Measurements from ENCODE around the gene MAD1L1. TPM values are rescaled to one million over a fixed set of nuclear protein-coding genes. Genes with fewer than 3 reads are reported as not detected.

Gene MAD1L1
- total and polyA plus RNA-seq, 4 donors: 12.8 to 20.7 (median 16.5) TPM

DNA sequence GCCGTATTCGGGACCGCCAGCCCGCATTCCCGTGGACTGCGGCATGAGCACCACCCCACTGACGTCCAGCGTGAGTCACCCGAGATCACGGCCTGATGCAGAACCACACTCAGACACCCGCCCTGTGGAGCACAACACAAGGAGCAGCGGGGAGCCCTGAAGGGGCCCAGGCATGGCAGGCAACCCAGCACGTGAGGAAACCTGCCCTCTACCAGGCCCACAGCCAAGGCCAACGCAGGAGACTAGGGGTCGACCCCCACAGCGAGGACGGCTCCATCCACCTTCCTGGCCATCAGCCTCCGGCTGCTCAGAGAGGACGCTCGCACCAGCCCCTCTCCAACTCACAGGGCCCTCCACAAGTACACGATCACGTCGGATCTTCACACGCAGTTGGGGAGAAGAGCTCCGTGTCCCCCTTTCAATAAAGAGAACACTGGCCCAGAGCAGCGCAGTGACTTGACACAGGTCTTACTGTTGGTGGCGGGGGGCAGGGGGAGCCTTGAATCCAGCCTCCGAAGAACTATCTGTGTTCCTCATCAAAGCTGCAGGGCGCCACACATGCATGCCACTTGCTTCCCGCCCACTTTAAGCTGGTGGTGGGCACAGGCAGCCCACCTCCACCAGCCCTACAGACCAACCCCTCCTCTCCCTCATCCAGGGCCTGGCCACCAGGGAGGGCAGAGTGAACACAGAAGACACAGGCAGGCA, 22.0 kb downstream of the MAD1L1 start:
- no peak overlapping the region for H3K4me3 ChIP-seq (ENCODE audit: low read depth in 1 of 3, low read length in 3 of 3)
- H3K27me3 ChIP-seq (ENCODE audit: control insufficient read depth in 4 of 4, insufficient read depth in 4 of 4, low read length in 3 of 4): no peaks in the 10 kb centered on the region
- no peaks in the 10 kb centered on the region for H3K4me1 ChIP-seq (ENCODE audit: control insufficient read depth in 4 of 4, insufficient read depth in 4 of 4, low read length in 3 of 4)
- no peaks in the 10 kb centered on the region for H3K9me3 ChIP-seq (ENCODE audit: control insufficient read depth in 4 of 4, low read length in 3 of 4)
- peaks cover 3 to 50% (median 15%) of the 10 kb centered on the region in 4 donors for H3K36me3 ChIP-seq (ENCODE audit: control insufficient read depth in 4 of 4, insufficient read depth in 3 of 4, low read depth in 1 of 4, low read length in 3 of 4)
- DNase-seq (ENCODE audit: low spot score): no peak
- 96% methylated on average over 30 of the region's 30 CpGs for WGBS
- no peak overlapping the region for H3K27ac ChIP-seq (ENCODE audit: low read depth in 1 of 2, low read length in 2 of 2)
- H3K9ac ChIP-seq (ENCODE audit: low read depth in 1 of 2, low read length in 2 of 2): no peak overlapping the region
- no peak for TF ChIP-seq HNF4A (conservative IDR thresholded peaks at IDR 0.05)
- TF ChIP-seq RAD21 (IDR thresholded peaks at IDR 0.05): no peak
- TF ChIP-seq RXRA (IDR thresholded peaks at IDR 0.05): no peak
- TF ChIP-seq HNF4G (IDR thresholded peaks at IDR 0.05): no peak
- no peak for TF ChIP-seq GABPA (IDR thresholded peaks at IDR 0.05 in 1 of 2, conservative IDR thresholded peaks at IDR 0.05 in 1 of 2)
- no peak for TF ChIP-seq ATF3 (IDR thresholded peaks at IDR 0.05)
- TF ChIP-seq CTCF (IDR thresholded peaks at IDR 0.05; ENCODE audit: low read depth, low read length, missing input control): no peak

DNA sequence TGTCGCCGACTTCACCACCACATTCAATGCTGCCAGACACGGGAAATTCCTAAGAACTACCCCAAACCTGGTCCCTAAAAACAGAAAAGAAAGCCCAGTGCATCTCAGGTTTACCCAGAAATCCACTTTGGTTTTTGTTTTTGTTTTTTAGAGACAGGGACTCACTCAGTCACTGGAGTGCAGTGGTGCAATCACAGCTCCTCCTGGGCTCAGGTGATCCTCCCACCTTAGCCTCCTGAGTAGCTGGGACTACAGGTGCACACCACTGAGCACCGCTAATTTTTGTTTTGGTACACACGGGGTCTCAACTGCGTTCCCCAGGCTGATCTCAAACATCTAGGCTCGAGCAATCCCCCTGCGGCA, 22.8 kb downstream of the MAD1L1 start:
- no peaks in the 10 kb centered on the region for H3K4me1 ChIP-seq (ENCODE audit: control insufficient read depth in 4 of 4, insufficient read depth in 4 of 4, low read length in 3 of 4)
- no peak overlapping the region for H3K27ac ChIP-seq (ENCODE audit: low read depth in 1 of 2, low read length in 2 of 2)
- no peak overlapping the region for H3K4me3 ChIP-seq (ENCODE audit: low read depth in 1 of 3, low read length in 3 of 3)
- H3K27me3 ChIP-seq (ENCODE audit: control insufficient read depth in 4 of 4, insufficient read depth in 4 of 4, low read length in 3 of 4): no peaks in the 10 kb centered on the region
- TF ChIP-seq RXRA (IDR thresholded peaks at IDR 0.05) (no peak), TAF1 (conservative IDR thresholded peaks at IDR 0.05) (no peak), SP1 (IDR thresholded peaks at IDR 0.05) (no peak), FOXA2 (IDR thresholded peaks at IDR 0.05) (no peak), FOXA1 (IDR thresholded peaks at IDR 0.05) (no peak), RAD21 (IDR thresholded peaks at IDR 0.05) (no peak), ATF3 (IDR thresholded peaks at IDR 0.05) (no peak), HNF4G (IDR thresholded peaks at IDR 0.05) (no peak), HNF4A (conservative IDR thresholded peaks at IDR 0.05) (no peak), JUND (IDR thresholded peaks at IDR 0.05) (no peak), CTCF (IDR thresholded peaks at IDR 0.05; ENCODE audit: low read depth, low read length, missing input control) (no peak), YY1 (IDR thresholded peaks at IDR 0.05) (no peak), REST (IDR thresholded peaks at IDR 0.05) (no peak), GABPA (IDR thresholded peaks at IDR 0.05 in 1 of 2, conservative IDR thresholded peaks at IDR 0.05 in 1 of 2) (no peak), NR2F2 (IDR thresholded peaks at IDR 0.05) (no peak), EGR1 (IDR thresholded peaks at IDR 0.05; ENCODE audit: low read depth in 2 of 2) (no peak)
- TF ChIP-seq, protein P1, sequence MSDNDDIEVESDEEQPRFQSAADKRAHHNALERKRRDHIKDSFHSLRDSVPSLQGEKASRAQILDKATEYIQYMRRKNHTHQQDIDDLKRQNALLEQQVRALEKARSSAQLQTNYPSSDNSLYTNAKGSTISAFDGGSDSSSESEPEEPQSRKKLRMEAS (IDR thresholded peaks at IDR 0.05): no peak
- TF ChIP-seq, protein P2, sequence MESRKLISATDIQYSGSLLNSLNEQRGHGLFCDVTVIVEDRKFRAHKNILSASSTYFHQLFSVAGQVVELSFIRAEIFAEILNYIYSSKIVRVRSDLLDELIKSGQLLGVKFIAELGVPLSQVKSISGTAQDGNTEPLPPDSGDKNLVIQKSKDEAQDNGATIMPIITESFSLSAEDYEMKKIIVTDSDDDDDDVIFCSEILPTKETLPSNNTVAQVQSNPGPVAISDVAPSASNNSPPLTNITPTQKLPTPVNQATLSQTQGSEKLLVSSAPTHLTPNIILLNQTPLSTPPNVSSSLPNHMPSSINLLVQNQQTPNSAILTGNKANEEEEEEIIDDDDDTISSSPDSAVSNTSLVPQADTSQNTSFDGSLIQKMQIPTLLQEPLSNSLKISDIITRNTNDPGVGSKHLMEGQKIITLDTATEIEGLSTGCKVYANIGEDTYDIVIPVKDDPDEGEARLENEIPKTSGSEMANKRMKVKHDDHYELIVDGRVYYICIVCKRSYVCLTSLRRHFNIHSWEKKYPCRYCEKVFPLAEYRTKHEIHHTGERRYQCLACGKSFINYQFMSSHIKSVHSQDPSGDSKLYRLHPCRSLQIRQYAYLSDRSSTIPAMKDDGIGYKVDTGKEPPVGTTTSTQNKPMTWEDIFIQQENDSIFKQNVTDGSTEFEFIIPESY (IDR thresholded peaks at IDR 0.05): no peak
- DNase-seq (ENCODE audit: low spot score): no peak
- no peak overlapping the region for H3K9ac ChIP-seq (ENCODE audit: low read depth in 1 of 2, low read length in 2 of 2)
- no peaks in the 10 kb centered on the region for H3K9me3 ChIP-seq (ENCODE audit: control insufficient read depth in 4 of 4, low read length in 3 of 4)
- WGBS: 95% methylated on average over 8 of the region's 8 CpGs
- peaks cover 3 to 45% (median 13%) of the 10 kb centered on the region in 4 donors for H3K36me3 ChIP-seq (ENCODE audit: control insufficient read depth in 4 of 4, insufficient read depth in 3 of 4, low read depth in 1 of 4, low read length in 3 of 4)
